GM21529 (cell line): ENCODE results near the gene DIAPH2.
A peak's percentile ranks its signal among the peaks of the same experiment; 100 is the strongest.

ENCODE experiments used
- ATAC-seq: cut with Tn5 transposase; IDR thresholded peaks from one replicate; pipeline ENCODE4 v1.9.1; 2021; ENCODE audit not compliant: unreplicated experiment

Gene DIAPH2

DNA sequence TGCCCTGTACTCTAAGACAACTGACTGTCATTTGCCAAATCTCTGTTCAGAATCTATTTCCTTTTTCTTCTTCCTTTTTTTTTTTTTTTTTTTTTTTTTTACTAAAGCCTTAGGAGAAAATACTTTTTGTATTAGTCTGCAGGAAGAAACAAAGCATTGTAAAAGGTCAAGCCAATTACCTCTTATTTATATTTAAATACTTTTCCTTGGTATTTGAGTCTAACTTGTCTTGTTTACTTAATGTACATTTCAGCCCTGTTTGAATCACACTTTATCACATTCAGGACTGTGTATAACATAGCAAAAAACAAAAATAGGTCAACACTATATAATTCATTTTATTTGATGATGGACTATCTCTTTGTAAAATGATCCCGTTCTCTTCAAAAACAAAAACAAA is 461.3 kb downstream of the DIAPH2 start:
- ATAC-seq: no peak

DNA sequence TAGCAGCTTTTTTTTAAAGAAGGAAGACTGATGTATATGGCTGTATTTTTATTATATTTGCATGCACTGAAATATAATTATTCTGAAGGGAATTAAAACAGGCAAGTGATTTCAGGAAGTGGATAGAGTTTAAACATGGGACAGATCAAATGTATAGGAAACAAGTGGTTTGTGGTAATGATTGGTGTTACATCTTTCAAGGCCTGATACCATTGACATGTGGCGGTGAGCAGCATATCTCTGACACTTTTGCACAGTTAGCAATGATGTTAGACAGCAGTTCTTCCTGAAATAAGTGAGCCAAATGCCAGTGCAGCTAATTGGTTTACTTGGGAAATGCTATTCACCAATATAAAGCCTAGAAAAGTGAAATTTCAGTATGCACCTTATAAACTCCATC is 471.2 kb downstream of the DIAPH2 start:
- no peak for ATAC-seq

DNA sequence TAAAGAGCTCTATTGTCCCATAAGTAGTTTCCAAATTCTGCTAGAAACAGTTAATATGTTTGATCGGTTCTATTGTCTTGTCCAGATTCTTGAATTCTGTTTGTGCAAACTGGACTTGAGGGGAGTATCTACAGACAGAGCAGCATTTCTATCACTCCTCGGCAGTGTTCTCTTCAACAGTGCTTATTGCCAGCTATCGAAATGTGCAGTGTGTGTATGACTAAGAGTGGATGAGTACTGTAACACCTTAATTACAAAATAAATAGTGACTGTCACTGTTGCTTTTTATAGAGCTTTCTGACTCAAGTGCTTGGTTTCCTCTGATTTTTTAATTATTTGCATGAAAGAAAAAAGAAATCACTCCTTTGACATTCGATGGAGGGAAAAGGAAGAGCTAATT is 473.6 kb downstream of the DIAPH2 start:
- no peak for ATAC-seq

- ATAC-seq: no peak
Observed at GRCh38 chrX:97159916-97160800, 475.5 kb downstream of the DIAPH2 start.

DNA sequence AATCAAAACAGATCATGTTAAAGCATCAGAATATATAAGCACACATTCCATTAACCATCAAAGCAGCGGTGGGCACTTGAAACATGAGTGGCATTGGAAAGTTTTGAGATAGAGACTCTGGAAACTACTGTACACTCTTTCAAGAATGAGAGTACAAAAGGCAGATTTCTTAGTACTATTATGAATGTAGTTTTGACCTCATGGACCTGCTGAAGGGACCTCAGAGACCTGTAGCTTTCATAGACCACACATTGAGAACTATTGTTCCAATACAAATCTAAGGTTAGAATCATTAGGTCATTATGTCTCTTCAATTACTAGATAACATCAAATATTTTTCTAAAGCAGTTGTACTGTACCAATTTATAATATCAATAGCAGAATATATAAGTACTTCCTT is 482.7 kb downstream of the DIAPH2 start:
- peak; percentile 59 for ATAC-seq

DNA sequence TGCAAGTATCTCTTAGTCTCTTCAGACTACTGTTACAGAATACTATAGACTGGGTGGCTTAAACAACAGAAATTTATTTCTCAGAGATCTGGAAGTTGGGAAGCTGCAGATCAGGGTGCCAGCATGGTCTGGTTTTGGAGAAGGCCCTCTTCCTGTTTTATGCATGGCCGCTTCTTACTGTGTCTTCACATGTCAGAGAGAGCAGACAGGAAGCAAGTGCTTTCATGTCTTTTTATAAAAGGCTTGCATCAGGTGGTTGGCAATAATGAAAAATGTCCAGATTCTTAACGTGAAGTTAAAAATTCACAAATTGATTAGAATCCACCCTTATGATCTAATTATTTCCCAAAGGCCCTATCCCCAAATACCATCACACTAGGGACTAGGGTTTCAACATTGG is 484.0 kb downstream of the DIAPH2 start:
- ATAC-seq: peak; percentile 74

- no peak for ATAC-seq
Observed at GRCh38 chrX:97175147-97175546, 490.5 kb downstream of the DIAPH2 start.

GRCh38 chrX:97189668-97190067 is 505.0 kb downstream of the DIAPH2 start:
- ATAC-seq: no peak

DNA sequence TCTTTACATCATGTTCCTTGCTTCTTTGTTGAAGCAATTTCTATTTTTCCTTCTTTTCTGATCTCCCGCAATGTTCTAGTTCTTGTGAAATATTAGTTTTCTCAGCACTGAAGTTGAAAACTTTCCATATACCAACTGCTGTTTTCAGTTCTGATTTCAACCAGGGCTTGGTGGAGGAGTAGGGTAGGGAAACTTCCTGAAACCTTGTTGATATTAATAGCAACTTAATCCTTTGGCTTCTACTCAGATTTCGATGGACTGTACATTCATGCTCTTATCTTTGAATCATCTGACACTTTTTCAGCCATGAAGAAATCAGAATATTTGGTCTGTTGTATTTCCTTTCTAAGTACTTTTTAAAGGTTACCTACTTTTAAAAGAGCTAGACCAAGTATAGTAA is 514.9 kb downstream of the DIAPH2 start:
- ATAC-seq: no peak

DNA sequence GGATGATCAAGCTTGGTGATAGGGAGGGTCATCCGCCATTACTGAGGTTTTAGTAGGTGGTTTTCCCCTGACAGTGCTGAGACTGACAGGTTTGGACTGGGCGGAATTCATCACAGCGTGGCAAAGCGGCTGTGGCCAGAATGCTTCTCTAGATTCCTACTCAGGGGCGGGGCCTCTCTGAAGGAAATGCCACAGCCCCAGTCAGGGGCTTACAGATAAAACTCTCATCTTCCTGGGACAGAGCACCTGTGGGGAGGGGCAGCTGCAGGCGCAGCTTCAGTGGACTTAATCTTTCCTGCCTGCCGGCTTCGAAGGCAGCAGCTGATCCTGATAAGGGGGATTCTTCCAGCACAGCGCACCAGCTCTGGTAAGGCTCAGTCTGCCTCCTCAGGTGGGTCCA is 515.8 kb downstream of the DIAPH2 start:
- no peak for ATAC-seq

DNA sequence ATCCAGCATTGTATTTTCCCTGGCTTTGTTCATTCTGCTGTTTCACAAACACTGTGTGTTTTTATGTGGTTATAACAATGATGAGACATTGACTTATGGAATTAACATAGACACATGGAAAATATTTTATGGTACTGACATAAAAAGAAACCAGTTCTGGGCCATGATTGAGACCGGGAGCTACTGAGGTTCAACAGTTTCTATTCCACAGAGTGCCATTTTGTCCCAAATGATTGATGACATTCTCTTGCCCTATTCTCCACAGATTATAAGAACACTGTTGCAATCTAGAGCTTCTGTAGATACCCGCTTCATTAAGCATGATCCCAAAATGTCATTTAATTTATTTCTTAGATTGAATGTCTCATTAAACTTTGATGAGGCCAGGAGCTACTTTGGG is 525.9 kb downstream of the DIAPH2 start:
- no peak for ATAC-seq

DNA sequence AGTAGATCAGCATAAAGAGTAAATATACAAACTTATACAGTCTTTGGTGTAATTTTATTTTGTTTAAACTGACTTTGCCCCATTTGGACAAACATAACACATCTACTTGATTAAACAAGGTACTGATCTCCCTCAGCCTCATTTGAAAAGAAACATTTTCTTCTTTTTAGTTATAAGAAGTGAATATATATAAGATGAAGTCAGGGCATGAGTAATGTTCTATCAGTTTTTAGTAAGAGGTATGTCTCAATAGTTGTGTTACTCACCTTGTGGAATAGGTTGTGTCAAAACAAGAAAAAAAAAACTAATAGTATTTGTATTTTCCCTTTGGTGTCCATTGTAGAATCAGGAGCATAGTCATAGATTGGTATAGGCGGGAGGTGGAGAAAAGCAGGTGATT is 526.4 kb downstream of the DIAPH2 start:
- no peak for ATAC-seq

- ATAC-seq: no peak
Observed at GRCh38 chrX:97215186-97215585, 530.5 kb downstream of the DIAPH2 start.

GRCh38 chrX:97224148-97224547 is 539.5 kb downstream of the DIAPH2 start:
- no peak for ATAC-seq

DNA sequence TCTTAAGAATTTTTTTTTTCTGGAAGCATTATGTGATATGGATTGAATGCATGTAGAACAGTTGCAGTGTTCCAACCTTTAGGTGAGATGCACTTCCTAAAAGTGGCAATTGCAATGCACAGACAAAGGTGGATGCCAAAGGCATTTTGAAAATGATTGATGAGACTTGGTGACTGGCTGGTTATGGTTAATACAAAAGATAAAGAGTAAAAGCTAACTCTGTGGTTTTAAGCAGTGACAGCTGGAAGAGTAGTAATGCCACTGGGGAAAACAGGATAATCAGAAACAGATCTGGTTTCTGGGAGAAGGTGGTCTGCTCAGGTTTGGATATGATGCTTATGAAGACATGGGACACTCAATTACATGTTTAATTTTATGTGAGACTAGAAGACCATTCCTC is 544.7 kb downstream of the DIAPH2 start:
- no peak for ATAC-seq

DNA sequence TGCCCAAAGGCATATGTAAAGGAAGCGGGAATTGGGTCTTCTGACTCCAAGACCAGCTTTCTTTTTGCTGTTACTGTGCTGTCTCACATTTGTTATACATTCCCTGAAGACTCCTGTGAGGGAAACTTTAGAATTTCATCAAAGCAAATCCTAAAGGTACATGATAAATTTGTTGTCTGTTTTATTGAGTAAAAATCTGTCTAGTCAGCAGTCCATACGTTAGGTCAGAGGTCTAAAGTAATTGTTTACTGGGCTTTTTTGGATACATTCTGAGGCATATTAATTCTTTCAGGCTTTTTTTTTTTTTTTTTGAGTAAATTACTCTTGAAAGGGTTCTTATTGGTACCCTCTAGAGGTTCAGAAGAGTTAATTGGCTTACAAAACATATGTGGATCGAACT is 546.3 kb downstream of the DIAPH2 start:
- ATAC-seq: no peak

GRCh38 chrX:97234471-97235081 is 549.9 kb downstream of the DIAPH2 start:
- peak; percentile 100 for ATAC-seq

DNA sequence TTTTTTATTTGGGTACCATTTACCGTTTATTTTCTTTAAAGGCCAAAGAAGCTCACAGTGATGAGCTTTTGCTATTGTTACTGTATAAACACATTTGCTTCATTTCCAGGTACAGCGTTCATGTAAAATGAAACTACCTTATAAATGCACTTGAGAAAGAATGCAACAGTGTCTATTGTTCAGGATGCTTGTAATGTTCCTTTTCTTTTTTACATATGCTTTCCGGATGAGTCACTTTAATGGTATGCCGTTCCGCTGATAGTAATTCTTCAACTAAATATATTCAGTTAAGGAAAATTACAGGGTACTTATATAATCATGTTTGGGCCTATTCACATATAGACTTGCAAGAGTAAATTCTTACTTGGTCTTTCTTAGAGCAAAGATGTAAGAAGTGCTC is 554.0 kb downstream of the DIAPH2 start:
- no peak for ATAC-seq

GRCh38 chrX:97252111-97252510 is 567.5 kb downstream of the DIAPH2 start:
- ATAC-seq: no peak

DNA sequence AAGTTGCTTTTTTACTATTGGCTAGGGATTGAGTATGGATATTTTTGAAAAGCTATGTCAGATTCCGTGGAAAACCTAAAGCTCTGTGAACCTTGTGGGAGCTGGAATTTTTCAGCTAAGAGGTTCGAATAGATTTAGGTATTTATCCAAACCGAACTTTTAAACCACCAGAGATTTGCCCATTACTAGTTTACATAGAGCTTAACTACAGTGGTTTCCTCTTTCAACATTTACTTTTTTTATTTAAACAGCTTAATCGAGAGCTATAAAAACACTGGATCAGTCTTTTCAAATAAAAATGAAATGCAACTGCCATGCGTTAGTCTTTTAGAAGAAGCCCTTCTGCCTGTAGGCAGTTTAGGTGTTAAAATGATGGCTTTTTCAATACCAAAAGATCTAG is 576.0 kb downstream of the DIAPH2 start:
- no peak for ATAC-seq

DNA sequence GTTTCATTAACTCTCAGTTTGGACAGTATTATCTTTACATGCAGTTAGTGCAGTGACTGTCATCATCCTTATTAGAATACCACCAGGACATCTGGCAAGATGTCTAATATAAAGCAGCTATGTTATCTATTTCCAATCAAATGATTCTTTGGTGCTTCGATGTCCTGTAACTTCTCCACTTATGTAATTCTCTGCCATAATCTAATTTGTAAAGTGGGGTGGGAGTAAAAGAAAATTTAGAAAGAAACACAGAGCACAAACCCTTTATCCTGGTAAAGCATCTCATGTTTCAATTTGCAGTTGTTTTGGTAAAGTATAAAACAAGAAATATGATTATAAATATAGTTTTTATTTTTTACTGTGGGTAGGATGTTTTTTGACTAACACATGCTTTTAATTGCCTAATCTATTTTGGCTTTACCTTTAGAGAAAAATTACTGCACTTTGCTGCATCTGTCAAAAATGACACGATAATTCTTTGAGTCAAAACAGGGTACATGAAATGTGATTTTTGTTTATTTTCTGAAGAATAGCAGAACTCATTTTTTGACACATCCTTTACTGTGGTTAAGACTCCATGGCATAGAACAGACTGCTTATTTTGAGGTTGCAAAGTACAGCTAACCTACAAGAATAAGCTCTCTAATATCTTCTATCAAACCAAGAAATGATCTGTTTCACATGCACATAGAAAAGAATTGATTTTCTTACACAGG is 581.9 kb downstream of the DIAPH2 start:
- no peak for ATAC-seq
